H1 (cell line): ENCODE measurements around the gene ZNF284.

Source experiments
- CHD1 ChIP-seq: IDR thresholded peaks from 2 replicates; pipeline ENCODE4 v1.6.1; 2012; ENCODE audit warnings: low read depth, low read length, improper control_type of control experiment
- EGR1 ChIP-seq: IDR thresholded peaks from 2 replicates; pipeline ENCODE4 v1.6.1; 2011; ENCODE audit warnings: low read depth, low read length, borderline replicate concordance
- EZH2 ChIP-seq: fragments of 200-600 bp; sonication (generic); IDR thresholded peaks from 2 replicates; pipeline ENCODE4 v1.7.1; 2012; ENCODE audit warnings: low read depth, mild to moderate bottlenecking, moderate library complexity, low read length, inconsistent platforms; ENCODE audit not compliant: severe bottlenecking
- GTF2F1 ChIP-seq: IDR thresholded peaks from 2 replicates; pipeline ENCODE4 v1.6.1; 2012; ENCODE audit warnings: low read depth, low read length, improper control_type of control experiment, borderline replicate concordance
- POLR2A ChIP-seq, 2 experiments: IDR thresholded peaks; 1 replicate in 1 of 2; 2 replicates in 1 of 2; pipeline ENCODE4 v1.6.1; 2011; ENCODE audit warnings: low read depth in 2 of 2, low read length in 2 of 2, mild to moderate bottlenecking in 2 of 2; ENCODE audit errors: control extremely low read depth in 1 of 2
- TF ChIP-seq, protein P1 (sequence below), 3 experiments: IDR thresholded peaks; 1 replicate in 2 of 3; 2 replicates in 1 of 3; pipeline versions ENCODE4 v1.5.1 to v1.6.1; 2011; ENCODE audit warnings: low read length in 3 of 3, mild to moderate bottlenecking in 3 of 3, inconsistent platforms in 2 of 3, low read depth in 1 of 3, moderate library complexity in 1 of 3; ENCODE audit not compliant: insufficient read depth in 1 of 3; ENCODE audit errors: control extremely low read depth in 1 of 3
- TF ChIP-seq, protein P2 (sequence below): IDR thresholded peaks from 2 replicates; pipeline ENCODE4 v1.6.1; 2011; ENCODE audit warnings: low read length, improper control_type of control experiment
- TF ChIP-seq, protein P3 (sequence below): IDR thresholded peaks from 2 replicates; pipeline ENCODE4 v1.6.1; 2012; ENCODE audit warnings: inconsistent platforms

DNA sequence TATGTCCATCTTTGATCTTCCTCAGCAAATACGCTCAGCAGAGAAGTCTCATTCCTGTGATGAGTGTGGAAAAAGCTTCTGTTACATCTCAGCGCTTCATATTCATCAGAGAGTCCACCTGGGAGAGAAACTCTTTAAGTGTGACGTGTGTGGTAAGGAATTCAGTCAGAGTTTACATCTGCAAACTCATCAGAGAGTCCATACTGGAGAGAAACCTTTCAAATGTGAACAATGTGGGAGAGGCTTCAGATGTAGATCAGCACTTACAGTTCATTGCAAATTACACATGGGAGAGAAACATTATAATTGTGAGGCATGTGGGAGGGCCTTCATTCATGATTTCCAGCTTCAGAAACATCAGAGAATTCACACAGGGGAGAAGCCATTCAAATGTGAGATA lies 5.7 kb upstream of the ZNF284 start:
- TF ChIP-seq, protein P1, sequence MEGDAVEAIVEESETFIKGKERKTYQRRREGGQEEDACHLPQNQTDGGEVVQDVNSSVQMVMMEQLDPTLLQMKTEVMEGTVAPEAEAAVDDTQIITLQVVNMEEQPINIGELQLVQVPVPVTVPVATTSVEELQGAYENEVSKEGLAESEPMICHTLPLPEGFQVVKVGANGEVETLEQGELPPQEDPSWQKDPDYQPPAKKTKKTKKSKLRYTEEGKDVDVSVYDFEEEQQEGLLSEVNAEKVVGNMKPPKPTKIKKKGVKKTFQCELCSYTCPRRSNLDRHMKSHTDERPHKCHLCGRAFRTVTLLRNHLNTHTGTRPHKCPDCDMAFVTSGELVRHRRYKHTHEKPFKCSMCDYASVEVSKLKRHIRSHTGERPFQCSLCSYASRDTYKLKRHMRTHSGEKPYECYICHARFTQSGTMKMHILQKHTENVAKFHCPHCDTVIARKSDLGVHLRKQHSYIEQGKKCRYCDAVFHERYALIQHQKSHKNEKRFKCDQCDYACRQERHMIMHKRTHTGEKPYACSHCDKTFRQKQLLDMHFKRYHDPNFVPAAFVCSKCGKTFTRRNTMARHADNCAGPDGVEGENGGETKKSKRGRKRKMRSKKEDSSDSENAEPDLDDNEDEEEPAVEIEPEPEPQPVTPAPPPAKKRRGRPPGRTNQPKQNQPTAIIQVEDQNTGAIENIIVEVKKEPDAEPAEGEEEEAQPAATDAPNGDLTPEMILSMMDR (IDR thresholded peaks at IDR 0.05; ENCODE audit: control extremely low read depth in 1 of 3, insufficient read depth in 1 of 3, low read depth in 1 of 3, low read length in 3 of 3): no peak
- TF ChIP-seq, protein P2, sequence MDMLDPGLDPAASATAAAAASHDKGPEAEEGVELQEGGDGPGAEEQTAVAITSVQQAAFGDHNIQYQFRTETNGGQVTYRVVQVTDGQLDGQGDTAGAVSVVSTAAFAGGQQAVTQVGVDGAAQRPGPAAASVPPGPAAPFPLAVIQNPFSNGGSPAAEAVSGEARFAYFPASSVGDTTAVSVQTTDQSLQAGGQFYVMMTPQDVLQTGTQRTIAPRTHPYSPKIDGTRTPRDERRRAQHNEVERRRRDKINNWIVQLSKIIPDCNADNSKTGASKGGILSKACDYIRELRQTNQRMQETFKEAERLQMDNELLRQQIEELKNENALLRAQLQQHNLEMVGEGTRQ: no peak
- no peak for TF ChIP-seq POLR2A (IDR thresholded peaks at IDR 0.05; ENCODE audit: control extremely low read depth in 1 of 2, low read depth in 2 of 2, low read length in 2 of 2)
- TF ChIP-seq EGR1: no peak
- TF ChIP-seq, protein P3, sequence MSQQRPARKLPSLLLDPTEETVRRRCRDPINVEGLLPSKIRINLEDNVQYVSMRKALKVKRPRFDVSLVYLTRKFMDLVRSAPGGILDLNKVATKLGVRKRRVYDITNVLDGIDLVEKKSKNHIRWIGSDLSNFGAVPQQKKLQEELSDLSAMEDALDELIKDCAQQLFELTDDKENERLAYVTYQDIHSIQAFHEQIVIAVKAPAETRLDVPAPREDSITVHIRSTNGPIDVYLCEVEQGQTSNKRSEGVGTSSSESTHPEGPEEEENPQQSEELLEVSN: no peak
- no peak for TF ChIP-seq EZH2
- TF ChIP-seq CHD1: no peak
- TF ChIP-seq GTF2F1: no peak
